Endothelial cell of umbilical vein (primary cell): ENCODE data around the gene MRGPRG. TPM values are rescaled to one million over a fixed set of nuclear protein-coding genes. Genes with fewer than 3 reads are reported as not detected.

ENCODE experiments used
- BruUV-seq: library from RNA; stranded (reverse); fragments of 400-500 nt; replicated peaks from 2 replicates; lab custom pipeline; 2021; lab: Mats Ljungman, UMichigan
- CTCF ChIA-PET: fragments of 300-600, 350-600 bp; sonication (Branson Sonifier 250); formaldehyde crosslinking; loops from one replicate; lab custom pipeline; 2021; ENCODE audit warnings: antibody characterized with exemption, inconsistent platforms; lab: Charles Lee
- POLR2A ChIA-PET: fragments of 300-600, 350-600 bp; sonication (Branson Sonifier 250); formaldehyde crosslinking; loops from one replicate; lab custom pipeline; 2021; ENCODE audit warnings: antibody characterized with exemption, inconsistent platforms; lab: Charles Lee
- DNase-seq: peaks from one replicate; pipeline ENCODE4 v3.0.0-alpha.2; 2011; ENCODE audit warnings: low read depth, low spot score
- FAIRE-seq: peaks from 2 replicates; lab custom pipeline; 2011; peaks lifted over from hg19 to GRCh38; lab: Jason Lieb, UNC
- H2AFZ ChIP-seq: 2 replicates; pipeline ENCODE4 v1.6.0; 2012; ENCODE audit warnings: low read depth, low read length, control low read depth, inconsistent platforms
- H3K27ac ChIP-seq: 2 replicates; pipeline ENCODE4 v1.5.1; 2011; ENCODE audit warnings: low read depth, mild to moderate bottlenecking, control low read depth, low read length, moderate library complexity; ENCODE audit not compliant: insufficient read depth
- H3K27me3 ChIP-seq, 2 experiments: 2 replicates each; pipeline versions ENCODE4 v1.6.0 to v1.6.1; 2011; ENCODE audit warnings: low read length in 2 of 2, mixed read lengths in 1 of 2; ENCODE audit not compliant: control insufficient read depth in 2 of 2, insufficient read depth in 2 of 2
- H3K36me3 ChIP-seq, 2 experiments: 2 replicates in 1 of 2; 3 replicates in 1 of 2; pipeline ENCODE4 v1.5.1; 2011; ENCODE audit warnings: low read length in 2 of 2, mild to moderate bottlenecking in 1 of 2, moderate library complexity in 1 of 2; ENCODE audit not compliant: control insufficient read depth in 2 of 2, insufficient read depth in 2 of 2; ENCODE audit errors: extremely low read depth in 1 of 2
- H3K4me1 ChIP-seq: 3 replicates; pipeline ENCODE4 v1.5.1; 2011; ENCODE audit warnings: mild to moderate bottlenecking, low read length; ENCODE audit not compliant: control insufficient read depth, insufficient read depth; ENCODE audit errors: extremely low read depth
- H3K4me2 ChIP-seq: 2 replicates; pipeline ENCODE4 v1.6.1; 2011; ENCODE audit warnings: low read length, control low read depth, mixed read lengths; ENCODE audit not compliant: insufficient read depth
- H3K4me3 ChIP-seq, 3 experiments: fragments of 200-600 bp in 1 of 3; sonication (generic), shearing (Covaris generic) in 1 of 3; replicated peaks in 1 of 3; 2 replicates each; pipeline ENCODE4 v1.5.1; 2011 to 2016; ENCODE audit warnings: control low read depth in 3 of 3, low read length in 3 of 3, mild to moderate bottlenecking in 2 of 3, inconsistent platforms in 1 of 3, low read depth in 1 of 3, moderate library complexity in 1 of 3; ENCODE audit not compliant: insufficient read depth in 1 of 3
- H3K79me2 ChIP-seq: 2 replicates; pipeline ENCODE4 v1.6.0; 2012; ENCODE audit warnings: low read length, inconsistent platforms; ENCODE audit not compliant: control insufficient read depth, insufficient read depth
- H3K9ac ChIP-seq: replicated peaks from 2 replicates; pipeline ENCODE3; 2011; ENCODE audit warnings: low read length, control low read depth; ENCODE audit not compliant: insufficient read depth; ENCODE audit errors: extremely low read depth
- H3K9me1 ChIP-seq: replicated peaks from 3 replicates; pipeline ENCODE4 v1.6.0; 2011; ENCODE audit warnings: mild to moderate bottlenecking, low read length; ENCODE audit not compliant: control insufficient read depth, insufficient read depth; ENCODE audit errors: extremely low read depth
- H3K9me3 ChIP-seq: replicated peaks from 2 replicates; pipeline ENCODE4 v1.5.1; 2012; ENCODE audit warnings: low read length, inconsistent platforms; ENCODE audit not compliant: control insufficient read depth, insufficient read depth
- H4K20me1 ChIP-seq: replicated peaks from 2 replicates; pipeline ENCODE3; 2011; ENCODE audit warnings: mild to moderate bottlenecking, low read length; ENCODE audit not compliant: control insufficient read depth, insufficient read depth; ENCODE audit errors: extremely low read depth
- EZH2 ChIP-seq: IDR thresholded peaks from 2 replicates; pipeline ENCODE4 v1.6.1; 2012; ENCODE audit warnings: borderline replicate concordance, low read depth, mild to moderate bottlenecking, moderate library complexity, low read length, inconsistent platforms; ENCODE audit not compliant: severe bottlenecking
- FOS ChIP-seq: IDR thresholded peaks from 2 replicates; pipeline ENCODE4 v1.6.1; 2011; ENCODE audit warnings: mild to moderate bottlenecking, low read length, moderate library complexity, borderline replicate concordance; ENCODE audit not compliant: insufficient read depth
- GATA2 ChIP-seq: IDR thresholded peaks from 2 replicates; pipeline ENCODE4 v1.7.0; 2011; ENCODE audit warnings: low read depth, mild to moderate bottlenecking, moderate library complexity, mixed read lengths, low read length; ENCODE audit not compliant: insufficient read length, insufficient read depth
- JUN ChIP-seq: IDR thresholded peaks from 2 replicates; pipeline ENCODE4 v1.6.1; 2011; ENCODE audit warnings: borderline replicate concordance, low read depth; ENCODE audit not compliant: insufficient read length, insufficient read depth
- MYC ChIP-seq: IDR thresholded peaks from one replicate; pipeline ENCODE4 v1.6.1; 2011; ENCODE audit warnings: mild to moderate bottlenecking, low read depth, low read length
- POLR2A ChIP-seq: IDR thresholded peaks from 2 replicates; pipeline ENCODE4 v1.6.1; 2012; ENCODE audit warnings: low read depth, mild to moderate bottlenecking, control low read depth, low read length
- POLR2AphosphoS5 ChIP-seq: IDR thresholded peaks from 2 replicates; pipeline ENCODE4 v1.6.1; 2012; ENCODE audit warnings: low read depth, mild to moderate bottlenecking, control low read depth, low read length, moderate library complexity; ENCODE audit not compliant: insufficient read depth
- dilution Hi-C: fragments of 300-500 bp; cut with MboI; formaldehyde crosslinking; loops from one replicate; pipeline ENCODE4 v1.15.0; 2019; ENCODE audit warnings: low sequenced_read_pairs; ENCODE audit not compliant: extremely low pct_ligation_motif_present
- intact Hi-C: fragments of 100-400 bp; cut with micrococcal nuclease; formaldehyde crosslinking; loops from one replicate; pipeline ENCODE4 v1.10.0; 2022
- polyA plus RNA-seq, 4 experiments: library from polyadenylated mRNA; depleted of rRNA in 3 of 4; stranded (reverse) in 3 of 4; unstranded in 1 of 4; fragments of >200 nt; gene quantifications; 2 replicates each; pipeline versions ENCODE4 v1.2.1 to v1.2.3, GENCODE V29; 2011 to 2012; ENCODE audit warnings: missing spikeins in 1 of 4
- total RNA-seq: library from RNA; stranded (reverse); gene quantifications from 2 replicates; pipeline ENCODE4 v1.2.3, GENCODE V29; 2021
- TF ChIP-seq, protein P1 (sequence below): IDR thresholded peaks from 2 replicates; pipeline ENCODE4 v1.6.1; 2011; ENCODE audit not compliant: insufficient read depth, insufficient read length
- TF ChIP-seq, protein P2 (sequence below), 2 donors: IDR thresholded peaks; 1 replicate in 1 of 2; 2 replicates in 1 of 2; pipeline ENCODE4 v1.5.1; 2011; ENCODE audit warnings: low read length in 2 of 2, mild to moderate bottlenecking in 2 of 2, moderate library complexity in 2 of 2, control low read depth in 1 of 2, inconsistent platforms in 1 of 2, low read depth in 1 of 2; ENCODE audit not compliant: insufficient read depth in 1 of 2; ENCODE audit errors: extremely low read depth in 1 of 2

Gene MRGPRG
- total and polyA plus RNA-seq, 2 donors (not counting 3 experiments of a cell fraction or from before 2014, with no cell fraction given) = not detected

- Histone ChIP-seq H3K9ac (no peak overlapping the region), H3K9me1 (no peaks in the 10 kb centered on the region), H3K9me3 (no peaks in the 10 kb centered on the region), H3K79me2 (no peaks in the 10 kb centered on the region), H3K27ac (no peak overlapping the region), H3K4me2 (no peak overlapping the region), H3K36me3 (no peaks in the 10 kb centered on the region), H3K4me1 (no peaks in the 10 kb centered on the region), H4K20me1 (no peaks in the 10 kb centered on the region), H2AFZ (no peak overlapping the region), H3K27me3 (peaks cover 1 to 4% of the 10 kb centered on the region in 2 experiments), H3K4me3 (no peak overlapping the region)
- ChIA-PET CTCF (no interaction called here), POLR2A (no interaction called here)
- intact Hi-C loops = no loop called here
- TF ChIP-seq JUN = no peak
- no peak for TF ChIP-seq EZH2
- no peak for TF ChIP-seq GATA2
- no peak for TF ChIP-seq MYC
- no peak for TF ChIP-seq FOS
- no TSS peak for BruUV-seq
- DNase-seq = no peak
- dilution Hi-C loops = no loop called here
- no peak for FAIRE-seq
Measured at GRCh38 chr11:3231550-3231850, 12.9 kb upstream of the MRGPRG start.

DNA sequence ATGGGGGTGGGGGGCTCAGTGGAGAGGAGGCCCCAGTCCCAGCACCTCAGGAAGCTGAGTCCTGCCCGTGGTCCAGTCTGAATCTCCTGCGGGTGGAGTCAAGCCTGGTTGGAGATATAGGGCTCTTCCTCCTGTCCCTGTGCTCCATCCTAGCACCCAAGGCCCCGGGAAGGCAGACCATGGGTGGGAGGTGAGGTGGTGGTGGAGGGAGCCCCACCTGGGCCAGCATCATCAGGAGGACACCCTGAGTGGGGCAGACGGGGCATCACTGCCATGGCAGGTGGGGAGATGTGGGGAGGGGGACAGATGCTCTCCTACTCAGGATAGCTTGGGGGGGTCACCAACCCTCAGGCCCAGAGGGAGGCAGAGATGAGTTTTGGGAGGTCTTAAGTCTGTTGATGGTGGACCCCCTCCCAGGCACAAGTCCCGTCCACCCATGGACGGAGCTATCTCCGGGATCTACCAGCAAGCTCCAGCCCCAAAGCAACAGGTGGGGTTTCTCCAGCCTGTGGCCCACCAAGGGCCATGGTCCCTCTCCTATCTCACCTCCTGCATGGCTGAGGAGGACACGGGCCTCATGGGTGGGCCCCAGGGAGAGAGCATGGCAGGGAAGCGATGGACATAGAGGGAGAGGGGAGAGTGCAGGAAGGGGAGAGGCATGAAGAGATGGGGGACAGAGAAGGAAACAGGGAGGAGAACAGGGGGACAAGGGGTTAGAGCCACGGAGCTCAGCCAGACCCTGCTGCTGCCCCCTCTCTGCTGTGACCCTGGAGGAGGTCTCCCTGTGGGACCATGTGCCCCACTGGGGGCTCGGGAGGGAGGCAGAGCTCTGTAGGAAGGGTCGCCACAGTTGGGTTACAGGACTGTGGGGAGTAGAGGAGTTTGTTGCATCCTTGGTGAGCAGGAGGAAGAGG lies 12.3 kb upstream of the MRGPRG start:
- no TSS peak for BruUV-seq
- no peak overlapping the region for H3K4me3 ChIP-seq
- no peaks in the 10 kb centered on the region for H3K9me1 ChIP-seq
- H3K36me3 ChIP-seq = no peaks in the 10 kb centered on the region
- POLR2A ChIA-PET = no interaction called here
- H3K79me2 ChIP-seq = no peaks in the 10 kb centered on the region
- CTCF ChIA-PET = no interaction called here
- dilution Hi-C loops = no loop called here
- H3K27ac ChIP-seq = no peak overlapping the region
- H4K20me1 ChIP-seq = no peaks in the 10 kb centered on the region
- peaks cover 0 to 1% of the 10 kb centered on the region in 2 experiments for H3K27me3 ChIP-seq
- FAIRE-seq (no peak), DNase-seq (no peak)
- no peaks in the 10 kb centered on the region for H3K9me3 ChIP-seq
- H3K9ac ChIP-seq = no peak overlapping the region
- no peak overlapping the region for H2AFZ ChIP-seq
- no peak overlapping the region for H3K4me2 ChIP-seq
- intact Hi-C loops = no loop called here
- TF ChIP-seq MYC (no peak), GATA2 (no peak), JUN (no peak), FOS (no peak), EZH2 (no peak), POLR2AphosphoS5 (no peak), POLR2A (no peak)
- TF ChIP-seq, protein P1, sequence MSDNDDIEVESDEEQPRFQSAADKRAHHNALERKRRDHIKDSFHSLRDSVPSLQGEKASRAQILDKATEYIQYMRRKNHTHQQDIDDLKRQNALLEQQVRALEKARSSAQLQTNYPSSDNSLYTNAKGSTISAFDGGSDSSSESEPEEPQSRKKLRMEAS = no peak
- TF ChIP-seq, protein P2, sequence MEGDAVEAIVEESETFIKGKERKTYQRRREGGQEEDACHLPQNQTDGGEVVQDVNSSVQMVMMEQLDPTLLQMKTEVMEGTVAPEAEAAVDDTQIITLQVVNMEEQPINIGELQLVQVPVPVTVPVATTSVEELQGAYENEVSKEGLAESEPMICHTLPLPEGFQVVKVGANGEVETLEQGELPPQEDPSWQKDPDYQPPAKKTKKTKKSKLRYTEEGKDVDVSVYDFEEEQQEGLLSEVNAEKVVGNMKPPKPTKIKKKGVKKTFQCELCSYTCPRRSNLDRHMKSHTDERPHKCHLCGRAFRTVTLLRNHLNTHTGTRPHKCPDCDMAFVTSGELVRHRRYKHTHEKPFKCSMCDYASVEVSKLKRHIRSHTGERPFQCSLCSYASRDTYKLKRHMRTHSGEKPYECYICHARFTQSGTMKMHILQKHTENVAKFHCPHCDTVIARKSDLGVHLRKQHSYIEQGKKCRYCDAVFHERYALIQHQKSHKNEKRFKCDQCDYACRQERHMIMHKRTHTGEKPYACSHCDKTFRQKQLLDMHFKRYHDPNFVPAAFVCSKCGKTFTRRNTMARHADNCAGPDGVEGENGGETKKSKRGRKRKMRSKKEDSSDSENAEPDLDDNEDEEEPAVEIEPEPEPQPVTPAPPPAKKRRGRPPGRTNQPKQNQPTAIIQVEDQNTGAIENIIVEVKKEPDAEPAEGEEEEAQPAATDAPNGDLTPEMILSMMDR (IDR thresholded peaks at IDR 0.05; ENCODE audit: extremely low read depth in 1 of 2, insufficient read depth in 1 of 2, low read depth in 1 of 2, low read length in 2 of 2) = no peak
- H3K4me1 ChIP-seq = no peaks in the 10 kb centered on the region
